K562 (cell line): ENCODE data around the gene SYNJ2. TPM values are rescaled to one million over a fixed set of nuclear protein-coding genes. Genes with fewer than 3 reads are reported as not detected.

ENCODE experiments used
- CBFA2T2 ChIP-seq: fragments of 450-650 bp; conservative IDR thresholded peaks from 2 replicates; pipeline ENCODE4 v1.6.1; 2017; ENCODE audit warnings: mild to moderate bottlenecking
- EHMT2 ChIP-seq: fragments of 450-650 bp; IDR thresholded peaks from 2 replicates; pipeline ENCODE4 v1.6.1; 2018; ENCODE audit warnings: antibody characterized with exemption
- ELF2 ChIP-seq: fragments of 250-450 bp; sonication (Bioruptor Pico); IDR thresholded peaks from 2 replicates; pipeline ENCODE4 v1.5.0; 2021; ENCODE audit warnings: mild to moderate bottlenecking
- ELF4 ChIP-seq: fragments of 450-650 bp; formaldehyde crosslinking; IDR thresholded peaks from 2 replicates; pipeline ENCODE4 v1.4.0; 2022; ENCODE audit warnings: missing genetic modification characterization
- ESRRB ChIP-seq: fragments of 250-450 bp; sonication (Bioruptor Pico); IDR thresholded peaks from 2 replicates; pipeline ENCODE4 v1.5.0; 2020; ENCODE audit warnings: mild to moderate bottlenecking, moderate library complexity, borderline replicate concordance
- KLF10 ChIP-seq: fragments of 250-450 bp; sonication (Bioruptor Pico); IDR thresholded peaks from 2 replicates; pipeline ENCODE4 v1.6.1; 2021; ENCODE audit warnings: matching md5 sums
- MTA3 ChIP-seq: fragments of 450-650 bp; formaldehyde crosslinking; IDR thresholded peaks from 2 replicates; pipeline ENCODE4 v1.6.1; 2017; ENCODE audit warnings: mild to moderate bottlenecking, borderline replicate concordance
- PTBP1 ChIP-seq: fragments of 200-400 bp; formaldehyde crosslinking; IDR thresholded peaks from 2 replicates; pipeline ENCODE4 v1.6.1; 2017; ENCODE audit warnings: low read depth, low read length
- RCOR1 ChIP-seq, 2 experiments: IDR thresholded peaks; 2 replicates each; pipeline ENCODE4 v1.6.1; 2012; ENCODE audit warnings: low read depth in 2 of 2, low read length in 2 of 2, borderline replicate concordance in 1 of 2, improper control_type of control experiment in 1 of 2
- TEAD1 ChIP-seq, 2 experiments: fragments of 450-650 bp in 1 of 2; sonication (generic) in 1 of 2; formaldehyde crosslinking; IDR thresholded peaks; 2 replicates each; pipeline versions ENCODE4 v1.4.0 to v1.8.0; 2020 to 2022; ENCODE audit warnings: mild to moderate bottlenecking in 2 of 2, missing genetic modification reagents in 1 of 2
- TRIM24 ChIP-seq, 2 experiments: fragments of 450-650 bp; IDR thresholded peaks; 2 replicates each; pipeline ENCODE4 v1.6.1; 2016
- TSC22D4 ChIP-seq: fragments of 450-650 bp; IDR thresholded peaks from 2 replicates; pipeline ENCODE4 v1.6.1; 2016; ENCODE audit warnings: missing genetic modification characterization, missing biosample characterization, control low read depth
- WHSC1 ChIP-seq: IDR thresholded peaks from one replicate; pipeline ENCODE4 v1.6.1; 2012; ENCODE audit warnings: low read length, control low read depth, inconsistent platforms
- ZNF282 ChIP-seq: sonication (generic); formaldehyde crosslinking; IDR thresholded peaks from 2 replicates; pipeline ENCODE4 v1.8.1; 2023; ENCODE audit warnings: missing genetic modification reagents
- ZNF778 ChIP-seq: fragments of 450-650 bp; formaldehyde crosslinking; IDR thresholded peaks from 2 replicates; pipeline ENCODE4 v1.4.0; 2020; ENCODE audit warnings: mild to moderate bottlenecking, moderate library complexity
- polyA plus RNA-seq, 8 experiments: library from polyadenylated mRNA; depleted of rRNA in 4 of 8; stranded (reverse) in 5 of 8; unstranded in 3 of 8; fragments of >200 nt; fragmentation: Nextera tagmentation in 2 of 8; fragmentation: Illumina TruSeq in 1 of 8; extraction: Ambion mirVana in 2 of 8; extraction: Trizol in 1 of 8; gene quantifications; 2 replicates each; pipeline versions ENCODE4 v1.2.1 to v1.2.3, GENCODE V29; 2011 to 2014; ENCODE audit warnings: inconsistent platforms in 1 of 8, missing spikeins in 1 of 8
- total RNA-seq, 7 experiments: library from RNA; depleted of rRNA in 6 of 7; stranded (reverse); fragments of >200 nt in 6 of 7; fragmentation: Illumina TruSeq in 2 of 7; extraction: Trizol in 2 of 7; gene quantifications; 2 replicates each; pipeline versions ENCODE4 v1.2.1 to v1.2.3, GENCODE V29; 2011 to 2021; ENCODE audit warnings: low replicate concordance in 1 of 7
- TF ChIP-seq, protein P1 (sequence below): fragments of 450-650 bp; IDR thresholded peaks from 2 replicates; pipeline ENCODE4 v1.6.1; 2016
- TF ChIP-seq, protein P2 (sequence below): IDR thresholded peaks from 2 replicates; pipeline ENCODE4 v1.6.1; 2012; ENCODE audit warnings: low read depth, low read length, improper control_type of control experiment, borderline replicate concordance
- TF ChIP-seq, protein P3 (sequence below): fragments of 250-450 bp; sonication (Bioruptor Pico); IDR thresholded peaks from 2 replicates; pipeline ENCODE4 v1.5.0; 2021; ENCODE audit warnings: mild to moderate bottlenecking, moderate library complexity
- TF ChIP-seq, protein P4 (sequence below): fragments of 250-450 bp; sonication (Bioruptor Pico); IDR thresholded peaks from 2 replicates; pipeline ENCODE4 v1.5.0; 2021
- TF ChIP-seq, protein P5 (sequence below): fragments of 250-450 bp; sonication (Bioruptor Pico); IDR thresholded peaks from 2 replicates; pipeline ENCODE4 v1.8.0; 2021; ENCODE audit warnings: moderate library complexity, mild to moderate bottlenecking, inconsistent platforms

SYNJ2 gene
- total and polyA plus RNA-seq, 9 of the 15 experiments (the other 6 are each of a cell fraction or from before 2014, with no cell fraction given): 3.0 to 27.7 (median 17.8) TPM

DNA sequence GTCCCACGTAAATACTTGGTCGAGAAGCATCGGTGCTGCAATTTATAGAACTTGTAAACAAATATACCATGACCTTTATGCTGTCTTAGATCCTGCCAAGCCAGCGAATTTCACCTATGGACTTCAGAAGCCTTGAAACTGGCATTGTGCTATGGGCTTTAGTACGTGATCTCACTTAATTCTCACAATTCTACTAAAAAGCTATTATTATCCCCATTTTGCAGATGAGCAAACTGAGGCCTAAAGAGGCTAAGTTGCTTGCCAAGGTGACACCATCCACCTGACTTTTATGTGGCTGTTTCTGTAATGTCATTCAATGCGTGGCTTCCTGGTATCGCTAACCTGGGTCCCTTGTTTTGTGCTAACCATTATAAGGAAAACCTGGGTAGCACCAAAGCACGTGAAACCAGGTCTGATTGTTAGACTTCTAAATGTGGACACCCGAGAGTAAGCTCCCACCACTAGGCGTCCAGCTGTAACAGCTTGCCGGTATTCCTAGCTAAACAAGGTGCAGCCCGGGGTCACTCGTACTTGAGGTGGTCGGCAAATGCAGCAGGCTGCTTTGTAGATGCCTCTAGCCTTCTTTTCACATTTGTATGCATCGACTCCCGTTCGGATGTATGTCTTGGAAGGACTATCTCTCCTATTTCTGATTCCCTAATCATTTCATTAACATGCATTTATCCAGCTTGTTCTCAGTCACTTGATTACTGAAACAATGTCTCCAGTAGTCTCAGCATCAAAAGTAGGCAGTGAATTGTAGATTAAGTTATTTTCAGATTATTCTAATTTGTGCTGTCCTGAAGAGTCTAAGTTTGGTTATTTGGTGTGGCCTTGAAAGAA lies 1.1 kb downstream of the SYNJ2 start (continued):
- TF ChIP-seq ZNF282 (CRISPR knock-in tag) (no peak), ELF2 (no peak), WHSC1 (no peak), CBFA2T2 (no peak), ELF4 (CRISPR knock-in tag) (no peak), ZNF778 (CRISPR knock-in tag) (no peak), KLF10 (0 out of 2 replicates have a peak, but pooled peaks have one; percentile 28), PTBP1 (0 out of 2 replicates have a peak, but pooled peaks have one; percentile 72), ESRRB (CRISPR knock-in tag) (no peak), RCOR1 (IDR thresholded peaks at IDR 0.05; ENCODE audit: borderline replicate concordance in 1 of 2, low read depth in 2 of 2, low read length in 2 of 2) (peak in 1 of 2 experiments; percentile 95; a peak in 3 of 4 replicates), EHMT2 (no peak), TSC22D4 (no peak), MTA3 (peak; percentile 21; the same call in 1 of the 2 replicates), TEAD1 (CRISPR knock-in tag; IDR thresholded peaks at IDR 0.05) (no peak), TRIM24 (IDR thresholded peaks at IDR 0.05) (no peak)
- TF ChIP-seq, protein P1, sequence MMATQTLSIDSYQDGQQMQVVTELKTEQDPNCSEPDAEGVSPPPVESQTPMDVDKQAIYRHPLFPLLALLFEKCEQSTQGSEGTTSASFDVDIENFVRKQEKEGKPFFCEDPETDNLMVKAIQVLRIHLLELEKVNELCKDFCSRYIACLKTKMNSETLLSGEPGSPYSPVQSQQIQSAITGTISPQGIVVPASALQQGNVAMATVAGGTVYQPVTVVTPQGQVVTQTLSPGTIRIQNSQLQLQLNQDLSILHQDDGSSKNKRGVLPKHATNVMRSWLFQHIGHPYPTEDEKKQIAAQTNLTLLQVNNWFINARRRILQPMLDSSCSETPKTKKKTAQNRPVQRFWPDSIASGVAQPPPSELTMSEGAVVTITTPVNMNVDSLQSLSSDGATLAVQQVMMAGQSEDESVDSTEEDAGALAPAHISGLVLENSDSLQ: no peak
- TF ChIP-seq, protein P2, sequence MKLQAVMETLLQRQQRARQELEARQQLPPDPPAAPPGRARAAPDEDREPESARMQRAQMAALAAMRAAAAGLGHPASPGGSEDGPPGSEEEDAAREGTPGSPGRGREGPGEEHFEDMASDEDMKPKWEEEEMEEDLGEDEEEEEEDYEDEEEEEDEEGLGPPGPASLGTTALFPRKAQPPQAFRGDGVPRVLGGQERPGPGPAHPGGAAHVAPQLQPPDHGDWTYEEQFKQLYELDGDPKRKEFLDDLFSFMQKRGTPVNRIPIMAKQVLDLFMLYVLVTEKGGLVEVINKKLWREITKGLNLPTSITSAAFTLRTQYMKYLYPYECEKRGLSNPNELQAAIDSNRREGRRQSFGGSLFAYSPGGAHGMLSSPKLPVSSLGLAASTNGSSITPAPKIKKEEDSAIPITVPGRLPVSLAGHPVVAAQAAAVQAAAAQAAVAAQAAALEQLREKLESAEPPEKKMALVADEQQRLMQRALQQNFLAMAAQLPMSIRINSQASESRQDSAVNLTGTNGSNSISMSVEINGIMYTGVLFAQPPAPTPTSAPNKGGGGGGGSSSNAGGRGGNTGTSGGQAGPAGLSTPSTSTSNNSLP: no peak
- TF ChIP-seq, protein P3, sequence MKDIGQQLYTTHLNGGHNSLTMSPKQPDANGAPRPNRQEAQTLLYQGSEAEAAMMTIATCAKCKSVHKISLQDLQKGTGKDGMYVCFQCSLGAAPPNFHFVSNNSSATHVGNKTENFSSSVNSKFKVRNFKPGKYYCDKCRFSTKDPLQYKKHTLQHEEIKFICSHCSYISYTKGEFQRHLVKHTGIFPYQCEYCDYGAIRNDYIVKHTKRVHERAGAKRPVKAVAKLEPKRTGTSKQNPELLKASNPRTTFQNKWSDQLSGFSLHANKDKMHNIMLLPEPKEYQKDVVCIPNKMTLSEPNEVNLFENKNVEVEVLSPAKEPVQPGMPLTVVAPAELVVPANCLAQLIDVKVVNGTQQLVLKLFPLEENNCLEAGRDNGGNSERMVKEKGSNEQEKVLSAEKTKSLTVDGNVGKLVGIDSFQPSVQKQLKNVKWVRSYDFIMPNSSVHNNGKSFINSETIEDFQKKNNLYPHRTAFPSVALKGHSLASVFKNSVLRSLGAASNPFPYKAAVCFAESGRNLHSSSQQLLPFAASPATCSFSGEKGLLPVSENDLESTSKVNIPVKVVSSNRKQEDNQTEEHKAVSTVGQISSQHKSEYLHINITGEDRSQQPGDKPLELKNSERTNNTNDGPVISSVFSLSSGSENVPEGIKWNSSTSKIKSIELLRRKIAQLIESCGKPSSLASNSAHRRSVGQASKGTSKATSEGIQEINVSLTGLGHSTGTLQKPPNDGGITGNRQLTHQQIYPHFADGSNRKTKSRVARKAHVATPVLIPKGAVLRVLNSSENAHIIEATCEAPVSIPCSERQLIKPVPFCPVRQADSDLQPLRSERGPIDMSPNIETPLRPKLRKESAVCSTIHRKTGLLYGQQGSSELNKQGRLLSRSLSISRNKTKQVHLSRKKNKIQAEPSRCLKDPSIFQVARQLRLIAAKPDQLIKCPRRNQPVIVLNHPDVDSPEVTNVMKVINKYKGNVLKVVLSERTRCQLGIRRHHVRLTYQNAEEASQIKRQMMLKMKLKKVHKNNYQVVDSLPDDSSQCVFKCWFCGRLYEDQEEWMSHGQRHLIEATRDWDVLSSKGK: no peak
- TF ChIP-seq, protein P4, sequence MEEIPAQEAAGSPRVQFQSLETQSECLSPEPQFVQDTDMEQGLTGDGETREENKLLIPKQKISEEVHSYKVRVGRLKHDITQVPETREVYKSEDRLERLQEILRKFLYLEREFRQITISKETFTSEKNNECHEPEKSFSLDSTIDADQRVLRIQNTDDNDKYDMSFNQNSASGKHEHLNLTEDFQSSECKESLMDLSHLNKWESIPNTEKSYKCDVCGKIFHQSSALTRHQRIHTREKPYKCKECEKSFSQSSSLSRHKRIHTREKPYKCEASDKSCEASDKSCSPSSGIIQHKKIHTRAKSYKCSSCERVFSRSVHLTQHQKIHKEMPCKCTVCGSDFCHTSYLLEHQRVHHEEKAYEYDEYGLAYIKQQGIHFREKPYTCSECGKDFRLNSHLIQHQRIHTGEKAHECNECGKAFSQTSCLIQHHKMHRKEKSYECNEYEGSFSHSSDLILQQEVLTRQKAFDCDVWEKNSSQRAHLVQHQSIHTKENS (CRISPR knock-in tag): no peak
- TF ChIP-seq, protein P5, sequence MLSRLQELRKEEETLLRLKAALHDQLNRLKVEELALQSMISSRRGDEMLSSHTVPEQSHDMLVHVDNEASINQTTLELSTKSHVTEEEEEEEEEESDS (CRISPR knock-in tag): no peak
